Suprapubic skin (tissue), 4 donors: ENCODE measurements around the gene CIITA. TPM values are rescaled to one million over a fixed set of nuclear protein-coding genes. Genes with fewer than 3 reads are reported as not detected.
A peak's percentile ranks its signal among the peaks of the same experiment; 100 is the strongest.

Experiments used
- DNase-seq, 2 donors: peaks; one replicate each; pipeline ENCODE4 v3.0.0-alpha.2; 2019; ENCODE audit warnings: low spot score in 2 of 2
- H3K27ac ChIP-seq: fragments of 200-600 bp; sonication (generic); one replicate; pipeline ENCODE4 v1.5.1; 2019
- H3K27me3 ChIP-seq: fragments of 200-600 bp; sonication (generic); one replicate; pipeline ENCODE4 v1.5.1; 2019
- H3K36me3 ChIP-seq: fragments of 200-600 bp; sonication (generic); one replicate; pipeline ENCODE4 v1.5.1; 2019
- H3K4me1 ChIP-seq: fragments of 200-600 bp; sonication (generic); one replicate; pipeline ENCODE4 v1.5.1; 2019
- H3K4me3 ChIP-seq: fragments of 200-600 bp; sonication (generic); one replicate; pipeline ENCODE4 v1.5.1; 2019; ENCODE audit warnings: mild to moderate bottlenecking
- H3K9me3 ChIP-seq: fragments of 200-600 bp; sonication (generic); one replicate; pipeline ENCODE4 v1.5.1; 2019
- CTCF ChIP-seq, 2 donors: fragments of 200-600 bp in 1 of 2; fragments of 450-650 bp in 1 of 2; sonication (generic) in 1 of 2; IDR thresholded peaks; one replicate each; pipeline ENCODE4 v1.5.1; 2016 to 2019; ENCODE audit warnings: antibody characterized with exemption in 2 of 2, mild to moderate bottlenecking in 1 of 2, moderate library complexity in 1 of 2
- EP300 ChIP-seq: sonication (generic); formaldehyde crosslinking; IDR thresholded peaks from one replicate; pipeline ENCODE4 v1.6.1; 2017; ENCODE audit warnings: antibody characterized with exemption
- POLR2A ChIP-seq, 2 donors: fragments of 450-650 bp; IDR thresholded peaks; one replicate each; pipeline ENCODE4 v1.6.1; 2017; ENCODE audit warnings: antibody characterized with exemption in 2 of 2, mild to moderate bottlenecking in 2 of 2, moderate library complexity in 2 of 2
- POLR2AphosphoS5 ChIP-seq, 3 donors: sonication (generic); formaldehyde crosslinking; IDR thresholded peaks; one replicate each; pipeline ENCODE4 v1.6.1; 2017; ENCODE audit warnings: antibody characterized with exemption in 3 of 3
- WGBS: methylation state at CpG from one replicate; pipeline ENCODE4 v1.1.5; 2018; 5-methylcytosine and 5-hydroxymethylcytosine counted together
- total RNA-seq, 4 donors: library from RNA; depleted of rRNA; stranded (reverse); fragments of >200 nt; gene quantifications; one replicate each; pipeline ENCODE4 v1.1.0, GENCODE V29; 2016

Gene CIITA
- total RNA-seq, 4 donors from 2014 or later = 9.7 to 35.2 (median 18.5) TPM

DNA sequence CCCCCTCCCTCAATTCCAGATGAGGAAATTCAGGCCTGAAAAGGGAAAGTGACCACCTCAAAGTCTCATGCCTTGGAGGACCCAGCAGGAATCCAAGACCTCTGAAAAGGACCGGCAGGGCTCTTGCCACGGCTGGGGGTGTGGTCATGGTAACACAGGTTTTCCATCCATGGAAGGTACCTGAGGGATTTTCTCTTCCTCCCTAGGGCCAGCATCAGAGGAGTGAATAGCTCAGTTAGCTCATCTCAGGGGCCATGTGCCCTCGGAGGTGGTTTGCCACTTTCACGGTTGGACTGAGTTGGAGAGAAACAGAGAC, 1.3 kb downstream of the CIITA start:
- H3K27ac ChIP-seq = no peak overlapping the region
- no peaks in the 10 kb centered on the region for H3K9me3 ChIP-seq
- 14% methylated on average over 4 of the region's 4 CpGs for WGBS
- no peak for TF ChIP-seq EP300
- TF ChIP-seq CTCF (IDR thresholded peaks at IDR 0.05) = no peak
- peaks cover 11% of the 10 kb centered on the region for H3K27me3 ChIP-seq
- no peak for DNase-seq
- peaks cover 12% of the 10 kb centered on the region for H3K4me1 ChIP-seq
- H3K36me3 ChIP-seq = no peaks in the 10 kb centered on the region
- H3K4me3 ChIP-seq = peak overlapping the region; percentile 47

DNA sequence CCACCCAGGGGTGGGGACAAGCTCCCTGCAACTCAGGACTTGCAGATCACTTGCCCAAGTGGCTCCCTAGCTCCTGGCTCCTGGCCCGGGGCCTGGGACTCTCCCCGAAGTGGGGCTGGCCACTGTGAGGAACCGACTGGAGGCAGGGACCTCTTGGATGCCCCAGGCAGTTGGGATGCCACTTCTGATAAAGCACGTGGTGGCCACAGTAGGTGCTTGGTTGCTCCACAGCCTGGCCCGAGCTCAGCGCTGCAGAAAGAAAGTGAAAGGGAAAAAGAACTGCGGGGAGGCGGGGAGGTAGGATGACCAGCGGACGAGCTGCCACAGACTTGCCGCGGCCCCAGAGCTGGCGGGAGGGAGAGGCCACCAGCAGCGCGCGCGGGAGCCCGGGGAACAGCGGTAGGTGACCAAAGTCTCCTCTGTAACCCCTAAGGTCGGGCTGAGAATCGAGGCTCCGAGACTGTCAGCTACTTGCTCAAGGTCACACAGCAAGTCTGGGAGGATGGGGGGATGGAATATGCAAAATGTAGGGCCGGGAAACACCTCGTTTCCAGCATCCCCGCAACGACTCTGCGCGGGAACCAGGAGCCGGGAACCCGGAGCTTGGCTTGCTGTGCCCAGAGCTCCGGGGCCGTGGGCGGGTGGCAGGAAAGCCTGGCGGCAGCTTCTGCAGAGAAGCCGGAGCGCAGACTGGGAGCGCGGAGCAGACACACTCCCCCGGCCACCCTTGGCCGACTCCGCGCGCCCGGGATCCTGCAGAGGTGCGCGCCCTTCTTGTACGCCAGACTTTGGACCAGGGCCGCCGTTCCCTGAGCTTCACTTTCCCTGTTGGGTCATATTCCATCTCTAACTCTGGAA, 1.9 kb downstream of the CIITA start:
- no peak overlapping the region for H3K27ac ChIP-seq
- H3K36me3 ChIP-seq = no peaks in the 10 kb centered on the region
- DNase-seq = peak; percentile 69 to 84
- H3K4me1 ChIP-seq = peaks cover 12% of the 10 kb centered on the region
- TF ChIP-seq EP300 (no peak), POLR2AphosphoS5 (IDR thresholded peaks at IDR 0.05) (peak in 1 of 3 donors; percentile 21)
- peak overlapping the region; percentile 47 for H3K4me3 ChIP-seq
- H3K27me3 ChIP-seq = peaks cover 11% of the 10 kb centered on the region
- under 1% methylated on average over 34 of the region's 49 CpGs for WGBS
- H3K9me3 ChIP-seq = no peaks in the 10 kb centered on the region

DNA sequence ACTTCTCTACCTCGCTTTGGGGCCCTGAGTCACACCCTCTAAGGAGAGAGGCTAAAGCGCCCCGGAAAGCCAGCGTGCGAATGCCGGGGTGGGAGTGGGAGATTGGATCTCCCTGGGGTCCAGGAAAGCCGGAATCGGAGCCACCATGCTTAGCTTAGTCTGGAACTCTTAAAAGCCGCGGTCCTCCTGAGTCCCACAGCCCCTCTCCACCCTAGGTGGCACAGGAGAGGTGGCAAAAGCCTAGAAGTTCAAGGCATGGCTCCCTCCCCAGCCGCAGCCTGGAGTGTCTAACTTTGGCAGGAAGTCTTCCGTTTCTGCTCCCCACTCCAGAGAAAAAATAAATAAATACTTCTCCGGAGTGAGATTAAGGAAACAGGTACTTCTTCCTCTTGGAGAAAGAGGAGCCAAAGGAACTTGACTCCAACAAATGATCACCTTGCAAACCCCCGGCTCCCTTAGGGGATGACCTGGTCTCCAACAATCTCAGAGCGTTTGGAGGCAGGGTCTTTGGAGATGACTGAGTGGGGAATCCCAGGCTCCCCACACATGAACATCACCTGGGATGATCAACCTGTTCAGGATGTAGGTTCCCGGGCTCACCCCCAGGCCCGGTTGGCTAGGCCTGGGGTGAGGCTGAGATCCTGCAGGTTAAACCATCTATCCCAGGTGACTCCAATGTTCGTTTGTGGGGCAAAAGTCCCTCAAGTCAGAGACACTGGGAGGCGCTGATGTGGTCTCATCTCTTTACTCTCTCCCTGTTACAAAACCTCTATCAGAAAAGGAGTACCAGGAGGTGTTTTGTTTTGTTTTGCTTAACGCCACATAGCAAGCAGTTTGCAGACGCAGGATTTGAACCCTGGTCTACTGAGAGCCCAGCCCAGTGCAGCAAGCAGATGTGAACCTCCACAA, 2.9 kb downstream of the CIITA start:
- peaks cover 11% of the 10 kb centered on the region for H3K27me3 ChIP-seq
- TF ChIP-seq EP300 (no peak), POLR2AphosphoS5 (IDR thresholded peaks at IDR 0.05) (no peak), POLR2A (IDR thresholded peaks at IDR 0.05) (no peak), CTCF (IDR thresholded peaks at IDR 0.05) (no peak)
- peaks cover 12% of the 10 kb centered on the region for H3K4me1 ChIP-seq
- no peaks in the 10 kb centered on the region for H3K9me3 ChIP-seq
- whole genome bisulfite sequencing = 61% methylated on average over 14 of the region's 21 CpGs
- no peak for DNase-seq
- peak overlapping the region; percentile 47 for H3K4me3 ChIP-seq
- H3K36me3 ChIP-seq = no peaks in the 10 kb centered on the region
- H3K27ac ChIP-seq = no peak overlapping the region

DNA sequence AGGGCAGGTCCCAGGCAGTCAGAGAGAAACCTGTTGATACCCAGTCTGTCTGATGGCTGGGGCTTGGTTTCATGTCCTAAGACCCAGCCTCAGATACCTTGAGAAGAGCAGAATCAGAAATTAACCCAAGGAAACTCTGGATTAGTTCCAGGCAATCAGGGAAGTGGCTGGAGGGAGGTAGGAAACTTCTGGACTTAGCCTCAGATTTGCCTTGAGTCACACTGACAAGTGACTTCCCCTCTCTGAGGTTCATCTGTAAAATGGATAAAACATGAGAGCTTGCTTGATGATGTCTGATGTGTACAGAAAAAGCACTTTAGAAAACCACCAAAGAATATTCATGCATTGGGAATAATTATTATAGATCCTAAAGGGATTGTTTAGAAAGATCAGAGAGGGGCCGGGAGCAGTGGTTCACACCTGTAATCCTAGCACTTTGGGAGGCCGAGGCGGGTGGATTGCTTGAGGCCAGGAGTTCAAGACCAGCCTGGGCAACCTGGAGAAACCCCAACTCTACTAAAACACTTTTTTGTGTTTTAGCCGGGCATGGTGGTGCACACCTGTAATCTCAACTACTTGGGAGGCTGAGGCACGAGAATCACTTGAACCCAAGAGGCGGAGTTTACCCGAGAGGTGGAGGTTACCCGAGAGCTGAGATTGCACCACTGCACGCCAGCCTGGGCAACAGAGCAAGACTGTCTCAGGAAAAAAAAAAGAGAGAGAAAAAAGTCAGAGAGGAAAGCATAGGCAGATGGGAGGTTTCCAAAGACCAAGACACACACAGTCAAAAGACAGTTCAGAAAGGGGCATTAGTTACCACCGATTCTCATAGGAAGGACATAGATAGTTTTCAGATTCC, 3.8 kb downstream of the CIITA start:
- no peaks in the 10 kb centered on the region for H3K36me3 ChIP-seq
- no peak for DNase-seq
- peaks cover 12% of the 10 kb centered on the region for H3K4me1 ChIP-seq
- TF ChIP-seq POLR2A (IDR thresholded peaks at IDR 0.05) (no peak), EP300 (no peak), CTCF (IDR thresholded peaks at IDR 0.05) (no peak), POLR2AphosphoS5 (IDR thresholded peaks at IDR 0.05) (no peak)
- peaks cover 11% of the 10 kb centered on the region for H3K27me3 ChIP-seq
- H3K9me3 ChIP-seq = no peaks in the 10 kb centered on the region
- no peak overlapping the region for H3K4me3 ChIP-seq
- H3K27ac ChIP-seq = no peak overlapping the region
- WGBS = 83% methylated on average over 10 of the region's 10 CpGs

- Histone ChIP-seq H3K27ac (no peak overlapping the region), H3K9me3 (no peaks in the 10 kb centered on the region), H3K4me1 (peaks cover 12% of the 10 kb centered on the region), H3K36me3 (no peaks in the 10 kb centered on the region), H3K27me3 (peaks cover 11% of the 10 kb centered on the region), H3K4me3 (no peak overlapping the region)
- DNase-seq = no peak
- WGBS = 71% methylated on average over 7 of the region's 7 CpGs
- TF ChIP-seq EP300 = no peak
- TF ChIP-seq POLR2AphosphoS5 (IDR thresholded peaks at IDR 0.05) = no peak
- no peak for TF ChIP-seq CTCF (IDR thresholded peaks at IDR 0.05)
- no peak for TF ChIP-seq POLR2A (IDR thresholded peaks at IDR 0.05)
Measured at GRCh38 chr16:10881479-10882030, 4.6 kb downstream of the CIITA start.
